ENCODE results near the gene DNAJC2. TPM values are rescaled to one million over a fixed set of nuclear protein-coding genes. Genes with fewer than 3 reads are reported as not detected.

DNAJC2 gene
- total RNA-seq, 4 donors from 2014 or later = 14.3 to 22.8 (median 18.3) TPM

DNA sequence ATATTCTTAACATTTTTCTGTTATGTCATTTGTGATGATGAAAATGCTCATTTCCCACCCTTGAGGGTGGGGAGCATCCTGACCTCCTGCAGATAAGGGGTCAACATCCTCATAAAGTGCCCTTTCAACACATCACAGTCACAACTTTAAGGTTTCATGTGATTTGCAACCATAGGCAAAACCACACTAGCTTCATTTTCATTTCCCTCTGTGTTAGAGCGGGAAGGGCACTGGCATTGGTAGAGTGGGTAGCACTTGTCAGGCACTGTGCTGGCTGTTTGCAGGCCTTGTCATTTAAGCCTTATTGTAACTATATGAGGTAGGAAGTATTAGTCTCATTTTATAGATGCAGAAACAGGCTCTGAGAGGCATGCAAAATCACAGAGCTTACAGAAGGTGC lies 42.7 kb upstream of the DNAJC2 start:
- WGBS, 2 donors = 64 to 70% methylated on average over 1 of the region's 1 CpG
- H3K27me3 ChIP-seq = no peaks in the 10 kb centered on the region
- DNase-seq (ENCODE audit: low spot score in 2 of 2) = no peak
- no peaks in the 10 kb centered on the region for H3K4me1 ChIP-seq
- H3K4me3 ChIP-seq = no peak overlapping the region
- no peak for TF ChIP-seq EP300 (IDR thresholded peaks at IDR 0.05)
- TF ChIP-seq, protein P1, sequence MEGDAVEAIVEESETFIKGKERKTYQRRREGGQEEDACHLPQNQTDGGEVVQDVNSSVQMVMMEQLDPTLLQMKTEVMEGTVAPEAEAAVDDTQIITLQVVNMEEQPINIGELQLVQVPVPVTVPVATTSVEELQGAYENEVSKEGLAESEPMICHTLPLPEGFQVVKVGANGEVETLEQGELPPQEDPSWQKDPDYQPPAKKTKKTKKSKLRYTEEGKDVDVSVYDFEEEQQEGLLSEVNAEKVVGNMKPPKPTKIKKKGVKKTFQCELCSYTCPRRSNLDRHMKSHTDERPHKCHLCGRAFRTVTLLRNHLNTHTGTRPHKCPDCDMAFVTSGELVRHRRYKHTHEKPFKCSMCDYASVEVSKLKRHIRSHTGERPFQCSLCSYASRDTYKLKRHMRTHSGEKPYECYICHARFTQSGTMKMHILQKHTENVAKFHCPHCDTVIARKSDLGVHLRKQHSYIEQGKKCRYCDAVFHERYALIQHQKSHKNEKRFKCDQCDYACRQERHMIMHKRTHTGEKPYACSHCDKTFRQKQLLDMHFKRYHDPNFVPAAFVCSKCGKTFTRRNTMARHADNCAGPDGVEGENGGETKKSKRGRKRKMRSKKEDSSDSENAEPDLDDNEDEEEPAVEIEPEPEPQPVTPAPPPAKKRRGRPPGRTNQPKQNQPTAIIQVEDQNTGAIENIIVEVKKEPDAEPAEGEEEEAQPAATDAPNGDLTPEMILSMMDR (IDR thresholded peaks at IDR 0.05) = no peak
- TF ChIP-seq POLR2A (IDR thresholded peaks at IDR 0.05) = no peak
- no peaks in the 10 kb centered on the region for H3K9me3 ChIP-seq
- H3K36me3 ChIP-seq = no peaks in the 10 kb centered on the region
- H3K27ac ChIP-seq = no peak overlapping the region

DNA sequence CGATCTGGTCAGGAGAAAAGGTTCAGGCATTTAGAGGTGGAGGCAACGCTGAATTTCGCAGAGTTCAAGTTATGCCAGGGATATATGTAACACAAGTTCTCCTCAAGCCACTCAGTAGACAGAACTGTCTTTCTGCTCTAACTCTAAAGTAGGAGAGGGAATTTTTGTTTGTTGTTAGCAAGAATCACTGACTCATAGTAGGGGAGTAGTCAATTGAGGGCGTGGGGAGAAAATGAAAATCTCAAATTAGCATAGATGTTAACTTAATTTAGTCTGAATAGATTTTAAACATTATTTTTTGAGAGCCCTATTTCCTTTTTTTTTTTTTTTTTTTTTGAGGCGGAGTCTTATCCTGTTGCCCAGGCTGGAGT lies 37.5 kb upstream of the DNAJC2 start:
- H3K27me3 ChIP-seq = no peaks in the 10 kb centered on the region
- H3K27ac ChIP-seq = no peak overlapping the region
- WGBS, 2 donors = 87 to 88% methylated on average over 5 of the region's 5 CpGs
- no peak overlapping the region for H3K4me3 ChIP-seq
- DNase-seq (ENCODE audit: low spot score in 2 of 2) = no peak
- H3K9me3 ChIP-seq = no peaks in the 10 kb centered on the region
- no peaks in the 10 kb centered on the region for H3K36me3 ChIP-seq
- TF ChIP-seq POLR2A (IDR thresholded peaks at IDR 0.05) = no peak
- TF ChIP-seq, protein P1 (IDR thresholded peaks at IDR 0.05) = no peak
- no peak for TF ChIP-seq EP300 (IDR thresholded peaks at IDR 0.05)
- no peaks in the 10 kb centered on the region for H3K4me1 ChIP-seq

DNA sequence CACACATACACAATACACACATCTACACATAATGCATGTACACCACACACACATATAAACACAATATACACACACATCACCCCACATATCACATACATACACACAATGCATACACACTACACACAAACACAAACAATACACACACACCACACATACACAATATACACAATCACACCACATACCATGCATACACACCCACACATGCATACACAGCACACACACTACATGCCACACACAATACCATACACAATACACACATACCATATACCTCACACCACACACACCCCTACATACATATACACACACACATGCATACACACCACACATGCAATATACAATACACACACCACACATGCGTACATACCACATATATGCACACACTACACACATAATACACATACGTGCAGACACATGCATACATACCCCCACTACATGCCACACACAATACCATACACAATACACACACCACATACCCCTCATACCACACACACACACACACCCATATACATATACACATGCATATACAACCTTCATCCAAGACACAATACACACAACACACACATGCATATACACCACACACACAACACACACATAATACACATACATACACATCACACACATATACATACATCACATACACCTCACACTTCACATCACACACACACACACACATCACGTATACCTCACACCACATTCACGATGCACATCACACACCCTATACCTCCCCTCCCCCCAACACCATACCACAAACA lies 36.9 kb upstream of the DNAJC2 start:
- H3K27ac ChIP-seq = no peak overlapping the region
- no peaks in the 10 kb centered on the region for H3K4me1 ChIP-seq
- 90 to 91% methylated on average over 4 of the region's 4 CpGs for WGBS, 2 donors
- no peak for DNase-seq (ENCODE audit: low spot score in 2 of 2)
- H3K36me3 ChIP-seq = no peaks in the 10 kb centered on the region
- H3K4me3 ChIP-seq = no peak overlapping the region
- TF ChIP-seq, protein P1 (IDR thresholded peaks at IDR 0.05) = no peak
- no peak for TF ChIP-seq EP300 (IDR thresholded peaks at IDR 0.05)
- TF ChIP-seq POLR2A (IDR thresholded peaks at IDR 0.05) = no peak
- no peaks in the 10 kb centered on the region for H3K9me3 ChIP-seq
- H3K27me3 ChIP-seq = no peaks in the 10 kb centered on the region

DNA sequence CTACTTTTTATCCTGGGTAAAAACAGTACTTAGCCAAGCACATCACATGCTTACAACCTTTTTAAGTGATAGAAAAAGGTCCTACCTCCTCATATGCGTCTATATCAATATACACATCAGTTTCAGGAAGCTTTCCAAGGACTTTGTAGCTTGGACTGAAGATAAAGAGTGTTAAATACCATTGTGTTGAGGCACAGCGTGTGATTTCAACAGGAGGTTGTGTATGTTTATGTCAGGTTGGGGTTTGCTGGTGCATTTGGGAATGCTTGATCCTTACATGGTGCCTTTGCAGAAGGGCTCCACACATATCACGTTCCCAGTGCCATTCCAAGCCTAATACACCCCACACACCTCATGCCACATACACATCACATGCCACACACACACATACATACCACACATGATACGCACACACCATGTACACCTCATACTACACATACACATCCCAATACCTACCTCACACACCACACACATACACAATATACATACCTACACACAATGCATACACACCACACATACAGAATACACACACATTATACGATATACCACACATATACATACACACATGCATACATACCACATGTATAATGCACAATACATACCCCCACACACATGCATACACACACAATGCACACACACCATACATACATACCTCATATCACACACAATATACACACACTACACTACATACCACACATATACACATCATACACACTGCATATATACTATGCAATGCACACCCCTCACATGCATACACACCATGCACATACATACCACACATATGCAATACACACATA lies 36.0 kb upstream of the DNAJC2 start:
- H3K9me3 ChIP-seq = no peaks in the 10 kb centered on the region
- no peaks in the 10 kb centered on the region for H3K4me1 ChIP-seq
- DNase-seq (ENCODE audit: low spot score in 2 of 2) = no peak
- no peaks in the 10 kb centered on the region for H3K36me3 ChIP-seq
- TF ChIP-seq, protein P1 (IDR thresholded peaks at IDR 0.05) = no peak
- no peak for TF ChIP-seq EP300 (IDR thresholded peaks at IDR 0.05)
- no peaks in the 10 kb centered on the region for H3K27me3 ChIP-seq
- 79 to 81% methylated on average over 5 of the region's 5 CpGs for WGBS, 2 donors
- H3K4me3 ChIP-seq = no peak overlapping the region
- H3K27ac ChIP-seq = no peak overlapping the region

All from tibial nerve (tissue), 4 donors.